Measurements from ENCODE around the gene DUT.
A peak's percentile ranks its signal among the peaks of the same experiment; 100 is the strongest.

DUT gene

GRCh38 chr15:48330105-48330785 is 984 bp upstream of the DUT start:
- DNase-seq = no peak

- peak; percentile 79 for DNase-seq
Observed at GRCh38 chr15:48331796-48332641, 790 bp downstream of the DUT start.

GRCh38 chr15:48332642-48333034 is 1.4 kb downstream of the DUT start:
- DNase-seq = no peak

DNA sequence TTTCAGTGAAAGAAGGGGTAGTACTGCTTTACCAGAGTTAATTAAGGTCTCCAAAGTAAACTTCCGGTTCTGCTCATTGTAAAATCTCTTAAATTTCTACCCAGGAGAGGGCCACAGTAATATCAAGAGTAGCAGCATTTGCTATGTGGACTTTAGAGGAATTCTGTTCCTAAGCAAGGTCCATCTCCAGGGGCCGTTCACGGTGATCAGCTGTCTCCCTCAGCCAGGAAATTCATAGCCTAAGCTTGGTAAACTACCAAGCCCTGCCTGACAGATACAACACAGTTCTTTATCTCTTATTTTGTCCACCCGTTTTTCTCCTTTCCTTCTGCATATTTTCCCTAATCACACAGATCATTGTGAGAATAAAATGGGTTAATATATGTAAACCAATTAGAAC is 2.3 kb downstream of the DUT start:
- no peak for DNase-seq

DNA sequence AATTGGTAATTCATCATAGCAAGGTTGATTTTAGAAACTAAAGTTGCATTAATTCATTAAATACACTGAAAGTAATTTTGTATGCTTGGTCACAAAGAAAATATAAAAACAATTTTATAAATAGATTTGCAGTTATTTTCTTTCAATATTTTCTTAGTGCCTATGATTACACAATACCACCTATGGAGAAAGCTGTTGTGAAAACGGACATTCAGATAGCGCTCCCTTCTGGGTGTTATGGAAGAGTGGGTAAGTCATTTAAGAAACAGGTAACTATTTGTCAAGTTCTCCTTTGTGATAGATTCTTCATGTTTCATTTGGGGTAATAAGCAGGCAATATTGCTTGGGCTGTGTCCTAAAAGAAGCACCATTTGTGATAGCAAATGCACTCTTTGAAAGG is 3.0 kb downstream of the DUT start:
- no peak for DNase-seq

GRCh38 chr15:48336940-48337339 is 5.7 kb downstream of the DUT start:
- DNase-seq = no peak

GRCh38 chr15:48337607-48338006 is 6.4 kb downstream of the DUT start:
- DNase-seq = no peak

GRCh38 chr15:48340111-48340510 is 8.9 kb downstream of the DUT start:
- no peak for DNase-seq

DNA sequence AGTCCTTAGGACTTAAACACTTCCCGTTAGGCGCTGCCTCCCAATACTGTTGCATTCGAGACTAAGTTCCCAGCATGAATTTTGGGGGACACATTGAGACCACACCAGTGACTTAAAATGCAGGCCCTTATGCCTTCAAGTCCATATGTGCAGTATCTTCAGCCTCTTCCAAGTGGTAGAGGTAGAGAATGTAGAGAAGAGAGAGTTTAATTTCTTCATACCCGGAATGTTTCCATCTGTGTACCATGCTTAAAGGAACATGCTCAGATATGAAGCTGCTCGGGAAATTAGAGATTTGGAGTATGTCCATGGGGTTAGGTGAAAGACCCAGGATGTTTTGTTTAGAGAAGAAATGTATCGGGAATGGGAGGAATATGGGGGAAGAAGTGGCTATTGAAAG is 12.6 kb downstream of the DUT start:
- DNase-seq = no peak

DNA sequence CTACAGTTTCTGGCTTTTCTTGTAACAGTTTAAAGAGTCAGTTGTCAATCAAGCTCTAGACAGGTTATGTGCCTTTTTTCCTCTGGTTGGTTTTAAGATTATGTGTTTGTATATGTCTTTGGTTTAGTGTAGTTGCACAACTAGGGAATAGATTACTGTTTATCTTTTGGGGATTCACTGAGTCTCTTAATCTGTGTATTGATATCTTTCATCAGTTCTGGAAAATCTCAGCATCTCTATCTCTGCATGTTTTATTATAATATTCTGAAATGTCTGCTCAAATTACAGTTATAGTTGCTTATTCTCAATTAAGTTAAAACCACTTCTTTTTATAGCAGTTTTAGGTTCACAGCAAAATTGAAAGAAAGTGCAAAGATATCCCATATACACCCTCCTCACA is 14.3 kb downstream of the DUT start:
- no peak for DNase-seq

DNA sequence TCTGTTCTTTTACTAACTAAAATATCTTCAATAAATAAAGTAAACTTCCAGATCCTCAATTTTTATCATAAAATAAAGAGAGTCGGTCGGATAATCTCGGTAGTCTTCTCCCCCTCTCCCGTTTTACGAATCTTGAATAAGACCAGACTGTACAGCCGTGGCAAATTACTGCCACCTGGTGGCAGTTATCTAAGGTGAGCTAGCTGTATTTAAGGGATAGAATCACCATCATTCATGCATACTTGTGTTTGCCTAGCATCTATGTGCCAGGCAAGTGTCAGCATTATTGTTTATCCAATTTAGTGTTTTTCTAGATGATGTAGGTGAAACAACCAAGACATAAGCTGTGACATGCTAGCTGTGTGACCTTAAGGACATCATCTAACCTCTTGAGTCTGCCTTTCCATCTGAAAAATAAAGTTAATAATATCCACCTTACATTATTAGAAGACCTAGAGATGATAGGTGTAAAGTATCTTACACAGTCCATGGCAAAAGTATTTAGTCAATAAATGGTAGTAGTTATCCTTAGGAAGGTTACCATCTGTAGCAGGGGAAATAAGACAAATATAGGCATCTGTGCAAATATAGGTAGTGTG is 21.3 kb downstream of the DUT start:
- peak; percentile 35 for DNase-seq

DNA sequence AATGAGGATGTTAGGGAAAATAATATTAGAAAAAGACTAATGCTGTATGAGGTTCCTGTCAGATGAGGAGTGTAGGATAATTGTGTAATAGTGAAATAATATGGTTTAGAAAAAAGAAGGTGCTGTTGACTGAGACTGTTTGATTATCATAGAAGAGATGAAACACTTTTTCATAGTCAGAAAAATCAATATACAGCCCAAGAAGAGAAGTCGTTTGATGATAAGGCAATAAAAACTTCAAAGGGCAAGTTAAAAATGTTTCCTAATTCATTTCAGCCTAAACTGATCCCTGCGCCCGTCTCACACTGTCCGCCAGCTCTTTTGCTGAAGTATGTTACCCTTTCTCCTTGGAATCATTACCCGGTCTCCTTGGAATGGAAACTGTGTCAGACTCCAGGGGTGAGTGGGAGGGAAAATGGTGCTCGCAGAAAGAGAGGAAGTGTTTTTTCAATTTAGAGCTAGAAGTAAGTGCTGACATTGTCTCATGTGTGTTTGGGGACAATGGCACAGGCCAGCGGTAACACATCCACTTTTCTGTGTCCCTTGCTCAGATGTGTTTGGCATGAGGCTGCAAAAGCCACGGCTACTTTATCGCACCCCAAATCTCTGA is 23.6 kb downstream of the DUT start:
- no peak for DNase-seq

- no peak for DNase-seq
Observed at GRCh38 chr15:48355377-48355776, 24.1 kb downstream of the DUT start.

- DNase-seq = no peak
Observed at GRCh38 chr15:48358229-48359152, 27.3 kb downstream of the DUT start.

GRCh38 chr15:48360841-48361240 is 29.6 kb downstream of the DUT start:
- DNase-seq = no peak

- no peak for DNase-seq
Observed at GRCh38 chr15:48361685-48362084, 30.5 kb downstream of the DUT start.

GRCh38 chr15:48363474-48363873 is 32.2 kb downstream of the DUT start:
- no peak for DNase-seq

- no peak for DNase-seq
Observed at GRCh38 chr15:48365575-48365974, 34.3 kb downstream of the DUT start.

- DNase-seq = no peak
Observed at GRCh38 chr15:48366584-48367312, 35.5 kb downstream of the DUT start.

DNA sequence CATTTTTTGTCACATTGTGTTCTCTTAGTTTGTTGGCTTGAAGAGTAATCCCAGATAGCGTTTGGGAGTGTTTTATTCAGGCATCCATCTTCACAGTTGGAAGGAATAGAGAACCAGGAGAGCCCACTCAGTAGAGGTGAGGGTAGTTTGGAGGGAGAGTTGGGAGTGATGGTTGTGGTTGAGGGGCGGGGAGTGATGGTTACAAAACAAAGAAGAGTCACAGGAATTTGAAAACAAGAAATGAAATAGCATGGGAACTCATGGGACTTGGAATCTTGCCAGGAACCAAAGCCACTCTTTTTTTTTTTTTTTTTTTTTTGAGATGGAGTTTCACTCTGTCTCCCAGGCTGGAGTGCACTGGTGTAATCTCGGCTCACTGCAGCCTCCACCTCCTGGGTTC is 36.3 kb downstream of the DUT start:
- DNase-seq = no peak

- DNase-seq = no peak
Observed at GRCh38 chr15:48370460-48370859, 39.2 kb downstream of the DUT start.

- no peak for DNase-seq
Observed at GRCh38 chr15:48371550-48371949, 40.3 kb downstream of the DUT start.
